H1 (cell line): ENCODE results near the gene SLC1A7. TPM values are rescaled to one million over a fixed set of nuclear protein-coding genes. Genes with fewer than 3 reads are reported as not detected.

Experiments
- CTCF ChIA-PET: fragments of 300-600 bp; sonication (Branson Sonifier 250); formaldehyde crosslinking; loops from one replicate; lab custom pipeline; 2021; ENCODE audit not compliant: partially characterized antibody; lab: Charles Lee
- POLR2A ChIA-PET: fragments of 300-600 bp; sonication (Branson Sonifier 250); formaldehyde crosslinking; loops from one replicate; lab custom pipeline; 2021; ENCODE audit warnings: inconsistent platforms; ENCODE audit not compliant: partially characterized antibody; lab: Charles Lee
- DNase-seq, 2 experiments: peaks; one replicate each; pipeline versions ENCODE4 v3.0.0 to v3.0.0-alpha.2; 2010 to 2022; ENCODE audit warnings: low spot score in 2 of 2, low read depth in 1 of 2, mixed read lengths in 1 of 2
- FAIRE-seq: peaks from 2 replicates; lab custom pipeline; 2011; peaks lifted over from hg19 to GRCh38; lab: Jason Lieb, UNC
- H2AFZ ChIP-seq: 2 replicates; pipeline ENCODE4 v1.8.1; 2012; ENCODE audit warnings: low read length, inconsistent platforms
- H2AK5ac ChIP-seq: 2 replicates; pipeline ENCODE4 v1.6.1; 2013; ENCODE audit warnings: low read depth, low read length
- H2BK120ac ChIP-seq: replicated peaks from 2 replicates; pipeline ENCODE3; 2013; ENCODE audit warnings: low read depth, low read length, inconsistent platforms
- H2BK12ac ChIP-seq: 2 replicates; pipeline ENCODE4 v1.6.1; 2013; ENCODE audit warnings: low read depth, low read length
- H2BK15ac ChIP-seq: 2 replicates; pipeline ENCODE4 v1.6.1; 2013; ENCODE audit warnings: low read length
- H2BK20ac ChIP-seq: 2 replicates; pipeline ENCODE4 v1.6.1; 2013; ENCODE audit warnings: low read length
- H2BK5ac ChIP-seq: 2 replicates; pipeline ENCODE4 v1.6.1; 2013; ENCODE audit warnings: low read depth, low read length
- H3K14ac ChIP-seq: 2 replicates; pipeline ENCODE4 v1.6.1; 2013; ENCODE audit warnings: inconsistent platforms; ENCODE audit not compliant: insufficient read length
- H3K18ac ChIP-seq: 2 replicates; pipeline ENCODE4 v1.6.1; 2013; ENCODE audit warnings: low read length; ENCODE audit errors: extremely low read depth
- H3K23ac ChIP-seq: 2 replicates; pipeline ENCODE4 v1.6.1; 2013; ENCODE audit warnings: inconsistent platforms; ENCODE audit not compliant: insufficient read length
- H3K23me2 ChIP-seq: 2 replicates; pipeline ENCODE4 v1.6.1; 2013; ENCODE audit warnings: low read depth, low read length
- H3K27ac ChIP-seq: 2 replicates; pipeline ENCODE4 v1.6.1; 2011; ENCODE audit warnings: low read depth, low read length, inconsistent platforms
- H3K27me3 ChIP-seq, 4 experiments: replicated peaks in 1 of 4; 1 replicate in 1 of 4; 2 replicates in 3 of 4; pipeline versions ENCODE4 v1.6.1 to v1.8.1; 2011 to 2013; ENCODE audit warnings: low read length in 3 of 4, mild to moderate bottlenecking in 3 of 4, inconsistent platforms in 2 of 4, mixed read lengths in 2 of 4, moderate library complexity in 1 of 4; ENCODE audit not compliant: control insufficient read depth in 3 of 4, insufficient read depth in 3 of 4; ENCODE audit errors: extremely low read depth in 1 of 4
- H3K36me3 ChIP-seq, 4 experiments: 2 replicates each; pipeline versions ENCODE4 v1.6.1 to v1.8.1; 2011 to 2013; ENCODE audit warnings: mild to moderate bottlenecking in 4 of 4, low read length in 3 of 4, moderate library complexity in 2 of 4, control low read depth in 1 of 4, inconsistent platforms in 1 of 4; ENCODE audit not compliant: insufficient read depth in 4 of 4, control insufficient read depth in 2 of 4
- H3K4ac ChIP-seq: replicated peaks from 2 replicates; pipeline ENCODE3; 2013; ENCODE audit warnings: low read length, low read depth, mixed read lengths, inconsistent platforms; ENCODE audit not compliant: insufficient read length
- H3K4me1 ChIP-seq, 4 experiments: replicated peaks in 1 of 4; 1 replicate in 1 of 4; 2 replicates in 3 of 4; pipeline versions ENCODE4 v1.6.1 to v1.8.1; 2011 to 2013; ENCODE audit warnings: low read length in 3 of 4, inconsistent platforms in 2 of 4, mixed read lengths in 1 of 4; ENCODE audit not compliant: insufficient read depth in 4 of 4, control insufficient read depth in 3 of 4
- H3K4me2 ChIP-seq, 2 experiments: 2 replicates each; pipeline versions ENCODE4 v1.6.1 to v1.8.1; 2011 to 2013; ENCODE audit warnings: low read depth in 2 of 2, low read length in 2 of 2, control low read depth in 1 of 2, inconsistent platforms in 1 of 2, mild to moderate bottlenecking in 1 of 2; ENCODE audit not compliant: insufficient read depth in 1 of 2
- H3K4me3 ChIP-seq, 4 experiments: fragments of 200-600, 300-600 bp in 1 of 4; sonication (generic), shearing (Covaris generic), sonication (Bioruptor Twin) in 1 of 4; 2 replicates each; pipeline versions ENCODE4 v1.5.1 to v1.8.1; 2011 to 2016; ENCODE audit warnings: low read length in 4 of 4, low read depth in 3 of 4, control low read depth in 2 of 4, inconsistent platforms in 2 of 4, mild to moderate bottlenecking in 2 of 4, mixed read lengths in 1 of 4, moderate library complexity in 1 of 4; ENCODE audit not compliant: insufficient read depth in 2 of 4; ENCODE audit errors: extremely low read depth in 1 of 4
- H3K56ac ChIP-seq: replicated peaks from 2 replicates; pipeline ENCODE3; 2013; ENCODE audit warnings: low read depth, mild to moderate bottlenecking, mixed read lengths, low read length, inconsistent platforms; ENCODE audit not compliant: insufficient read length
- H3K79me1 ChIP-seq: 2 replicates; pipeline ENCODE4 v1.6.1; 2013; ENCODE audit warnings: low read depth, low read length, control low read depth
- H3K79me2 ChIP-seq, 2 experiments: 2 replicates each; pipeline versions ENCODE4 v1.6.1 to v1.8.1; 2012 to 2013; ENCODE audit warnings: low read length in 2 of 2, mild to moderate bottlenecking in 2 of 2, inconsistent platforms in 1 of 2; ENCODE audit not compliant: insufficient read depth in 2 of 2, control insufficient read depth in 1 of 2
- H3K9ac ChIP-seq, 4 experiments: replicated peaks in 1 of 4; 1 replicate in 1 of 4; 2 replicates in 3 of 4; pipeline versions ENCODE4 v1.6.1 to v1.8.1; 2011 to 2013; ENCODE audit warnings: low read depth in 3 of 4, low read length in 3 of 4, control low read depth in 2 of 4, mild to moderate bottlenecking in 2 of 4, moderate library complexity in 2 of 4, inconsistent platforms in 1 of 4; ENCODE audit errors: extremely low read depth in 1 of 4
- H3K9me3 ChIP-seq, 2 experiments: 2 replicates each; pipeline versions ENCODE4 v1.6.1 to v1.8.1; 2012 to 2013; ENCODE audit warnings: mild to moderate bottlenecking in 2 of 2, moderate library complexity in 2 of 2, control low read depth in 1 of 2, inconsistent platforms in 1 of 2, low read depth in 1 of 2, low read length in 1 of 2, mixed read lengths in 1 of 2; ENCODE audit not compliant: insufficient read depth in 2 of 2
- H4K20me1 ChIP-seq, 2 experiments: replicated peaks in 1 of 2; 2 replicates each; pipeline versions ENCODE3 to v1.8.1; 2011 to 2013; ENCODE audit warnings: inconsistent platforms in 2 of 2, low read length in 2 of 2, mild to moderate bottlenecking in 1 of 2; ENCODE audit not compliant: insufficient read depth in 2 of 2, control insufficient read depth in 1 of 2
- H4K5ac ChIP-seq: 2 replicates; pipeline ENCODE4 v1.6.1; 2013; ENCODE audit warnings: low read length, low read depth, mixed read lengths, inconsistent platforms; ENCODE audit not compliant: insufficient read length
- H4K8ac ChIP-seq: 2 replicates; pipeline ENCODE4 v1.8.0; 2013; ENCODE audit warnings: mild to moderate bottlenecking, moderate library complexity, low read length, inconsistent platforms; ENCODE audit not compliant: insufficient read depth; ENCODE audit errors: extremely low read depth
- H4K91ac ChIP-seq: replicated peaks from 2 replicates; pipeline ENCODE3; 2013; ENCODE audit warnings: low read length, mixed read lengths, inconsistent platforms; ENCODE audit not compliant: insufficient read length
- NRF1 ChIP-seq: IDR thresholded peaks from 2 replicates; pipeline ENCODE4 v1.6.1; 2011; ENCODE audit warnings: mild to moderate bottlenecking, low read depth, low read length, improper control_type of control experiment
- RBBP5 ChIP-seq: IDR thresholded peaks from 2 replicates; pipeline ENCODE4 v1.7.1; 2012; ENCODE audit warnings: low read depth, mild to moderate bottlenecking, inconsistent platforms, low read length, moderate library complexity, borderline replicate concordance
- WGBS, 2 experiments: shearing (Covaris generic) in 1 of 2; methylation state at CpG; one replicate each; pipeline versions ENCODE4 v1.1.6 to v1.1.7; 2013 to 2015; ENCODE audit warnings: low lambda C conversion rate in 2 of 2, mixed read lengths in 2 of 2, inconsistent platforms in 1 of 2, low coverage in 1 of 2, missing lambda C conversion rate in 1 of 2; ENCODE audit not compliant: insufficient replicate concordance in 2 of 2, insufficient coverage in 1 of 2, insufficient read length in 1 of 2; ENCODE audit errors: extremely low coverage in 1 of 2, missing lambda C conversion rate in 1 of 2; 5-methylcytosine and 5-hydroxymethylcytosine counted together
- polyA plus RNA-seq, 7 experiments: library from polyadenylated mRNA; depleted of rRNA in 3 of 7; stranded (reverse) in 5 of 7; unstranded in 2 of 7; fragments of >200 nt in 5 of 7; fragments of 200-250 nt in 2 of 7; gene quantifications; 1 replicate in 5 of 7; 2 replicates in 1 of 7; 4 replicates in 1 of 7; pipeline versions ENCODE4 v1.2.1 to v1.2.3, GENCODE V29; 2011 to 2013; ENCODE audit warnings: missing spikeins in 2 of 7, mixed read lengths in 2 of 7
- total RNA-seq: library from RNA; stranded (reverse); fragmentation: NEBNext Ultra II Directional; extraction: Animal tissue kit (Norgen Biotek cat#: 25700); gene quantifications from 2 replicates; pipeline ENCODE4 v1.2.1, GENCODE V29; 2021
- TF ChIP-seq, protein P1 (sequence below), 3 experiments: IDR thresholded peaks; 1 replicate in 2 of 3; 2 replicates in 1 of 3; pipeline versions ENCODE4 v1.5.1 to v1.6.1; 2011; ENCODE audit warnings: low read length in 3 of 3, mild to moderate bottlenecking in 3 of 3, inconsistent platforms in 2 of 3, low read depth in 1 of 3, moderate library complexity in 1 of 3; ENCODE audit not compliant: insufficient read depth in 1 of 3; ENCODE audit errors: control extremely low read depth in 1 of 3

SLC1A7 gene
- total and polyA plus RNA-seq, 2 of the 8 experiments (the other 6 are each of a cell fraction or from before 2014, with no cell fraction given): not detected

GRCh38 chr1:53144201-53144600 lies 1.8 kb upstream of the SLC1A7 start:
- H3K18ac ChIP-seq: no peak overlapping the region
- no peak overlapping the region for H2BK12ac ChIP-seq
- FAIRE-seq (no peak), DNase-seq (no peak)
- no peak overlapping the region for H2BK5ac ChIP-seq
- no peaks in the 10 kb centered on the region for H3K36me3 ChIP-seq
- no peak overlapping the region for H3K14ac ChIP-seq
- no peak overlapping the region for H2AFZ ChIP-seq
- H3K79me1 ChIP-seq: no peaks in the 10 kb centered on the region
- H4K5ac ChIP-seq: no peak overlapping the region
- H3K4me2 ChIP-seq: no peak overlapping the region
- H2BK15ac ChIP-seq: no peak overlapping the region
- H3K9me3 ChIP-seq: no peaks in the 10 kb centered on the region
- H3K56ac ChIP-seq: no peak overlapping the region
- POLR2A ChIA-PET: interaction anchor here (1.7 kb wide), 1 partner anchor 24 kb away, joined by 3 read pairs; no protein-coding TSS in a partner anchor
- H3K23me2 ChIP-seq: no peaks in the 10 kb centered on the region
- H4K91ac ChIP-seq: no peak overlapping the region
- H2AK5ac ChIP-seq: no peak overlapping the region
- TF ChIP-seq RBBP5 (no peak), NRF1 (no peak)
- TF ChIP-seq, protein P1, sequence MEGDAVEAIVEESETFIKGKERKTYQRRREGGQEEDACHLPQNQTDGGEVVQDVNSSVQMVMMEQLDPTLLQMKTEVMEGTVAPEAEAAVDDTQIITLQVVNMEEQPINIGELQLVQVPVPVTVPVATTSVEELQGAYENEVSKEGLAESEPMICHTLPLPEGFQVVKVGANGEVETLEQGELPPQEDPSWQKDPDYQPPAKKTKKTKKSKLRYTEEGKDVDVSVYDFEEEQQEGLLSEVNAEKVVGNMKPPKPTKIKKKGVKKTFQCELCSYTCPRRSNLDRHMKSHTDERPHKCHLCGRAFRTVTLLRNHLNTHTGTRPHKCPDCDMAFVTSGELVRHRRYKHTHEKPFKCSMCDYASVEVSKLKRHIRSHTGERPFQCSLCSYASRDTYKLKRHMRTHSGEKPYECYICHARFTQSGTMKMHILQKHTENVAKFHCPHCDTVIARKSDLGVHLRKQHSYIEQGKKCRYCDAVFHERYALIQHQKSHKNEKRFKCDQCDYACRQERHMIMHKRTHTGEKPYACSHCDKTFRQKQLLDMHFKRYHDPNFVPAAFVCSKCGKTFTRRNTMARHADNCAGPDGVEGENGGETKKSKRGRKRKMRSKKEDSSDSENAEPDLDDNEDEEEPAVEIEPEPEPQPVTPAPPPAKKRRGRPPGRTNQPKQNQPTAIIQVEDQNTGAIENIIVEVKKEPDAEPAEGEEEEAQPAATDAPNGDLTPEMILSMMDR (IDR thresholded peaks at IDR 0.05; ENCODE audit: control extremely low read depth in 1 of 3, insufficient read depth in 1 of 3, low read depth in 1 of 3, low read length in 3 of 3): no peak
- H4K20me1 ChIP-seq: no peaks in the 10 kb centered on the region
- H3K27me3 ChIP-seq: no peaks in the 10 kb centered on the region
- H2BK20ac ChIP-seq: no peak overlapping the region
- CTCF ChIA-PET: interaction anchor here (2.5 kb wide), 1 partner anchor 36 kb away, joined by 7 read pairs; no protein-coding TSS in a partner anchor
- no peaks in the 10 kb centered on the region for H3K79me2 ChIP-seq
- H3K27ac ChIP-seq: no peak overlapping the region
- no peak overlapping the region for H3K4me3 ChIP-seq
- H3K4me1 ChIP-seq: no peaks in the 10 kb centered on the region; a peak in 1 of 7 replicates
- no peak overlapping the region for H3K9ac ChIP-seq
- H3K4ac ChIP-seq: no peak overlapping the region
- no peak overlapping the region for H4K8ac ChIP-seq
- no peak overlapping the region for H2BK120ac ChIP-seq
- 75% methylated on average over 3 of the region's 3 CpGs; no CpG with 5 or more reads in 1 of the 2 experiments for WGBS, 2 experiments
- no peak overlapping the region for H3K23ac ChIP-seq
